GM13976 (cell line): ENCODE results near the gene EHF.
A peak's percentile ranks its signal among the peaks of the same experiment; 100 is the strongest.
"Not testable (repeated sequence)": the region's sequence is repeated elsewhere in the genome, so short reads cannot be mapped to it uniquely, and the experiment has no call there.

Source experiments
- DNase-seq: peaks from one replicate; pipeline ENCODE4 v3.0.0; 2012; ENCODE audit warnings: low spot score
- in situ Hi-C: fragments of 300-500 bp; cut with MboI; formaldehyde crosslinking; loops from one replicate; pipeline ENCODE4 v1.12.0; 2022; ENCODE audit warnings: low sequenced_read_pairs, mixed read lengths, inconsistent platforms; ENCODE audit not compliant: unreplicated experiment
- TF ChIP-seq, protein P1 (sequence below): IDR thresholded peaks from 2 replicates; pipeline ENCODE4 v1.5.1; 2012; ENCODE audit warnings: borderline replicate concordance, mild to moderate bottlenecking; ENCODE audit not compliant: insufficient read depth; ENCODE audit errors: extremely low read depth, missing control alignments, control extremely low read depth

Gene EHF

DNA sequence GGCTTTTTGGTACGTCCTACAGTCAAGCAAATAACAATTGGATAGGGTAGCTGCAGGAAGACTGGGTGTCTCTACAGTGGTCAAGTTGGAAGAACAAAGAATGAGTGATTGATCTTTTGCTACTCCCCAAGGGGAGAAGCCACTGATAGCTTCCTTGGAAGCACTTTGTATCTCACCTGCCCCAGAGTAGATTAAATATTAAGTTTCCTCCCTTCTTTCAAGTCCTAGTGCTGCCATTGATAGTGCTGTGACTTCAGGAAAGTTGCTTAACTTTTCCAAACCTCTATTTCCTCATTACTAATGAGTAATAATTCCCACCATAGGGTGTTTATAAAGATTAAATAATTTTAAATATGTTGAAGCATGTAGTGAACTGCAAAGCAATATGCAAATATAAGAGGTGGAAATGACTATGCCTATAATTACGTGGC, 35.6 kb upstream of the EHF start:
- TF ChIP-seq, protein P1, sequence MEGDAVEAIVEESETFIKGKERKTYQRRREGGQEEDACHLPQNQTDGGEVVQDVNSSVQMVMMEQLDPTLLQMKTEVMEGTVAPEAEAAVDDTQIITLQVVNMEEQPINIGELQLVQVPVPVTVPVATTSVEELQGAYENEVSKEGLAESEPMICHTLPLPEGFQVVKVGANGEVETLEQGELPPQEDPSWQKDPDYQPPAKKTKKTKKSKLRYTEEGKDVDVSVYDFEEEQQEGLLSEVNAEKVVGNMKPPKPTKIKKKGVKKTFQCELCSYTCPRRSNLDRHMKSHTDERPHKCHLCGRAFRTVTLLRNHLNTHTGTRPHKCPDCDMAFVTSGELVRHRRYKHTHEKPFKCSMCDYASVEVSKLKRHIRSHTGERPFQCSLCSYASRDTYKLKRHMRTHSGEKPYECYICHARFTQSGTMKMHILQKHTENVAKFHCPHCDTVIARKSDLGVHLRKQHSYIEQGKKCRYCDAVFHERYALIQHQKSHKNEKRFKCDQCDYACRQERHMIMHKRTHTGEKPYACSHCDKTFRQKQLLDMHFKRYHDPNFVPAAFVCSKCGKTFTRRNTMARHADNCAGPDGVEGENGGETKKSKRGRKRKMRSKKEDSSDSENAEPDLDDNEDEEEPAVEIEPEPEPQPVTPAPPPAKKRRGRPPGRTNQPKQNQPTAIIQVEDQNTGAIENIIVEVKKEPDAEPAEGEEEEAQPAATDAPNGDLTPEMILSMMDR: no peak
- in situ Hi-C loops: loop anchor here (10.0 kb wide), 1 partner anchor 829 kb away; the partner anchor contains the start of gene SLC1A2
- DNase-seq: no peak

DNA sequence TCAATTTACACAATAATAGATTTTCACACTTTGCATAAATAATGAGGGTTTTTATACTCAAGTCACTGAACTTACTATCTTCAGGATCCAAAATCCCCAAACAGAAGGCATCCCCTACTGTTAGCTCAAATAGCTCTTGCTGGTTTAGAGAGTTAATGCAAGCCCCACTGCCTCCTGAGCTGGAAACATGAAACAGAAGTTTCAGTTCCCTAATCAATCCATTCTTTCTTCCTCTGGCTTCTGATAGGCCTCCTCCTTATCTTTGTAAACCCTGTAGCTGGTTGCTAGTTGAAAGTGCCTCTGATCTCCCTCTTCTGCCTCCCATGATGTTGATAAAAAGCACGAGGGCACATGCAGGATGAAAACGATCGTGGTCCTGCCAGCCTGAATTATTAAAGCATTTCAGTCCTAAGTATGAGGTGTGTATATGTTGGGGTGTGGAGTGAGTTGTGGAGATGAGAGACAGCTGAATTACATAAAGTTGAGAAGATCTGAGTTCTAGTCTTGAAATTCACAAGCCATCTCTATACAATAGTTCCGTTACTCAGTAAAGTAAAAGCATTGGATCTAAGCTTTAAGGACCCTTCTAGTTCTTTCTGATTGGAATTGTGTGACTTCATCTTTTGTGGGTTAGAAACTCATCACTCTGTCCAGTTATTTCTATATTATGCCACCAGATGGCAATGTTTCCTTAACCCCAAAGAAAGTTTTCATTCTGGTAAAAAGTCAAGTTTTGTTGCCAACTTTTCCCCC, 35.0 kb upstream of the EHF start:
- in situ Hi-C loops: loop anchor here (10.0 kb wide), 1 partner anchor 829 kb away; the partner anchor contains the start of gene SLC1A2
- TF ChIP-seq, protein P1: peak; percentile 55
- DNase-seq: peak; percentile 46

DNA sequence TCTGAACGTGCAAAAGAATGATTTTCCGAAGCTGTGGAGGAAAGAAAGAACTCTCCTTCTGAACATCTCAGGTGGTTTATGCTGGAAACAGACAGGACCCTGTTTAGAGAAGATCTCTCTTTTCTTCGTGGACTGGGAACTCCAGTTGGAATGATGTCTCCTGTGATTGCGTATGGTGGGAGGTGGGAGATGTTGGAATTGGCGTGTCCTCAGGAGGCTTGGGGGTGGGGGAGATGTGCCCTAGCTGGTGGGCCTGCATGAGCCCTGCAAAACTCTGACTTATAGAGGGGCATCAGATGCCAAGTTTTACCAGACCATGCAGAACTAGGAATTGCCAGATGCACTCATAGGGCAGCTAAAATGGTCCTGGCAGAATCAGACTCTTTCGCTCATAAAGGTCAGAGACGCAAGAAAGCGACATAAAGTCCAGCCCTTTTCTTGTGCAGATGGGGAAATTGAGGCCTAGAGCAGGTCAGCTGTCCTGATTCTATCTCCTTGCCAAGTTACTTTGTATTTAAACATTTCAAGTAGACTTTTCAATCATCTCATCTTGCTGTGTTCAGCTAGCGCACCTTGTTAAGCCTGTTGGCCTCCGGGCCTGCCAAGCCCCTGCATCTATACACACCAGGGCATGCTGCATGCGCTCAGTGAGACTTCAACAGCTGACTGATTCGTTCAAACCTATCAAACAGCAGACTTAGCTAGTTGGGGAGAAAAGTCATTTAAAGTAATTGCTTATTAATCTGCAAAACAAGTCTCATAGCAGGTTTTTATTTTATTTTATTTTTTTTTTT, 34.2 kb upstream of the EHF start:
- in situ Hi-C loops: loop anchor here (10.0 kb wide), 1 partner anchor 828 kb away; the partner anchor contains the start of gene SLC1A2
- TF ChIP-seq, protein P1: no peak
- DNase-seq: no peak

DNA sequence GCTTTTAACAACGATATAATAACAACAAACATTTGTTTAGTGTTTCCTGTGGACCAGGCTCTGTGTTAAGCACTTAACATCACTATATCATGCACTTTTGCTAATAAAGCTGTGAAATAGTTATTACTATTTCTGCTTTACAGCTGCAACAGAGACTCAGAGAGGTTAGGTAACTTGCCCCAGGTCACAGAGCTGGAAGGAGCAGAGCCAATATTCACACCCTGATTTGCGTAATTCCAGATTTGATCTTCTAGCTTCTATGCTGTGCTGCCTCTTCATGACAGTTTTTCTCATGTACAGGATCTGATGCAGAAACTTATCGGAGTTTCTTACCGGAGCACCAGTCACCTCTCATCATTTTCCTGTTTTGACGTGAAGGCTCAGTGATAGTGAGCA, 33.6 kb upstream of the EHF start:
- DNase-seq: no peak
- TF ChIP-seq, protein P1: no peak
- in situ Hi-C loops: loop anchor here (10.0 kb wide), 1 partner anchor 828 kb away; the partner anchor contains the start of gene SLC1A2

DNA sequence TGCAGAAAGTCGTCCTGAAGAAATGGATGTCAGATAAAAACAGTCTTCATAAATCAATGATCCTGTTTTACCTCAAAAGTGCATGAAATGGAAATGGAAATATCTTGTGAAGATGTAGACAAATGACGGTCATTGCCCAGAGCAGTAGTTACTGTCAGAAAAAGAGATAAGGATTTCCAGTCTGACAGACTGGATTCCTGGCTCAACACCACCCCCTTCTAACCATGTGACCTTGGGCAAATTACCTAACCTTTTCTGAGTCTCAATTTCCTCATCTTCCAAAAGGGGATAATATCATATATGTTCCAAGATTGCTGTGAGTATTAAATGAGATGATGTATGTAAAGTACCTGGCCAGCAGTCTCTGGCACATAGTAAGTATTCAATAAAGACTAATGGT, 32.9 kb upstream of the EHF start:
- TF ChIP-seq, protein P1: no peak
- DNase-seq: no peak
- in situ Hi-C loops: loop anchor here (10.0 kb wide), 1 partner anchor 827 kb away; the partner anchor contains the start of gene SLC1A2

DNA sequence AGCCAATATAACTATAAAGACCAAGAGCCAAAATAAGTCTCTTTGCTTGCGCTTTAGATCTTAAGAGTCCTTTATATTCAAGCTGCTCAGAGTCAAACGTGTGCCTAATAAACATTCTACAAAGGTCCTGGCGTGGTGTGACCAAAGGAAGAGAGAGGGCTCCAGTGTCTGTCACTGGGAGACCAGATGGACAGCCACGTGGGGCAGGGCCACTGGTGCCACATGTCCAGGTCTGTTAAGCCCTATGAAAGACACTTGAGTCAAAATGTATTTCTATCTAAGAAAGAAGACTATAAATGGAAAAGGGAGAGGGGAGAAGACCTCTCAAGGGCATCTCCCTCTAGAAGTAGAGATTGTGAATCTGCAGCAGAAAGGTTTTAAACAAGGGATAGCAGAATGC, 32.2 kb upstream of the EHF start:
- no peak for DNase-seq
- in situ Hi-C loops: loop anchor here (10.0 kb wide), 1 partner anchor 826 kb away; the partner anchor contains the start of gene SLC1A2
- TF ChIP-seq, protein P1: no peak

DNA sequence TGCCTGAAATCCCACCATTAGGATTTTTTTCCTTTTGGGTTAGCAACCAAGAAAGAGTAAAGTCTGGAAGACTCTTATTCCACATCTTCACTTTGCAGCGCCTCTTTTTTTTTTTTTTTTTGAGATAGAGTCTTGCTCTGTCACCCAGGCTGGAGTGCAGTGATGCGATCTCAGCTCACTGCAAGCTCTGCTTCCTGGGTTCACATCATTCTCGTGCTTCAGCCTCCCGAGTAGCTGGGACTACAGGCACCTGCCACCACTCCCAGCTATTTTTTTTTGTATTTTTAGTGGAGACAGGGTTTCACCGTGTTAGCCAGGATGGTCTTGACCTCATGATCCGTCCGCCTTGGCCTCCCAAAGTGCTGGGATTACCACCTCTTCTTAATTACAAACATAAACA, 31.7 kb upstream of the EHF start:
- in situ Hi-C loops: loop anchor here (10.0 kb wide), 1 partner anchor 826 kb away; the partner anchor contains the start of gene SLC1A2
- not testable (repeated sequence) for DNase-seq
